Stimulated activated CD8-positive, alpha-beta memory T cell treated with anti-CD3 and anti-CD28 coated beads, Interleukin-12 subunit alpha, Interleukin-12 subunit beta, amount 100 ng/mL, for 24 hours (primary cell): ENCODE data around the gene RABIF.
A peak's percentile ranks its signal among the peaks of the same experiment; 100 is the strongest.

Experiments
- DNase-seq: peaks from one replicate; pipeline ENCODE4 v3.0.0-alpha.2; 2020; ENCODE audit errors: extremely low read depth

The RABIF gene

DNA sequence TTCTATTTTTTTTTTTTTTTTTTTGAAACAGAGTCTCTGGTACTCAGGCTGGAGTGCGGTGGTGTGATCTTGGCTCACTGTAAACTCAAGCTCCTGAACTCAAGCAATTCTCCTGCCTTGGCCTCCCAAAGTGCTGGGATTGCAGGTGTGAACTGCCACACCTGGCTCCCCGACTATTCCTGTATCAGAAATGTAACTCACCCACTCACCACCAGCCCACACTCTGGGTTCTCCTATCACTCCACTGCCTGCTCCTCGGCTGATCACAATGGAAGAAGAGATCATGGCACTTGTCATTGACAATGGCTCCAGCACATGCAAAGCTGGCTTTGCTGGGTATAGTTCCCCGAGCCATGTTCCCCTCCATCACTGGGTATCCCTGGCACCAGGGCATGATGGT is 15.9 kb downstream of the RABIF start:
- DNase-seq: no peak

DNA sequence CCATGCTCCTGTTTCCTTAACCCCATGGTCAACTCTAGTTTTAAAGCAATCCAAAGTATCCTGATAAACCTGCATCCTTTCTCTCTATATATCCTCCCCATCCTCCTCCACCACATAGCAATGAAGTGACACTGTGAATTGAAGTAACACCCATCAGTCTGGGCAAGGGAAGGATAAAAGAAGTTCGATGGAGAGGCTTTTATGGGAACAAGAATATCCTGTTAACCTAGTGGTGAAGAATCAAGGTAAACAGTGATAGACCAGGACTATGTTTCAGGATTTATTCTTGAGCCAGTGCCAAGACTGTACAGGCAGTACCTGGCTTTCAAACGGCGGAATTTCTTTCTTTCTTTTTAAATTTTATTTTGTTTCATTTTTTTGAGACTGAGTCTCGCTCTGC is 17.6 kb downstream of the RABIF start:
- DNase-seq: no peak

- DNase-seq: no peak
Observed at GRCh38 chr1:202862679-202863560, 26.0 kb downstream of the RABIF start.

GRCh38 chr1:202861420-202862132 is 27.4 kb downstream of the RABIF start:
- peak; percentile 3 for DNase-seq

- no peak for DNase-seq
Observed at GRCh38 chr1:202860744-202861419, 28.1 kb downstream of the RABIF start.

DNA sequence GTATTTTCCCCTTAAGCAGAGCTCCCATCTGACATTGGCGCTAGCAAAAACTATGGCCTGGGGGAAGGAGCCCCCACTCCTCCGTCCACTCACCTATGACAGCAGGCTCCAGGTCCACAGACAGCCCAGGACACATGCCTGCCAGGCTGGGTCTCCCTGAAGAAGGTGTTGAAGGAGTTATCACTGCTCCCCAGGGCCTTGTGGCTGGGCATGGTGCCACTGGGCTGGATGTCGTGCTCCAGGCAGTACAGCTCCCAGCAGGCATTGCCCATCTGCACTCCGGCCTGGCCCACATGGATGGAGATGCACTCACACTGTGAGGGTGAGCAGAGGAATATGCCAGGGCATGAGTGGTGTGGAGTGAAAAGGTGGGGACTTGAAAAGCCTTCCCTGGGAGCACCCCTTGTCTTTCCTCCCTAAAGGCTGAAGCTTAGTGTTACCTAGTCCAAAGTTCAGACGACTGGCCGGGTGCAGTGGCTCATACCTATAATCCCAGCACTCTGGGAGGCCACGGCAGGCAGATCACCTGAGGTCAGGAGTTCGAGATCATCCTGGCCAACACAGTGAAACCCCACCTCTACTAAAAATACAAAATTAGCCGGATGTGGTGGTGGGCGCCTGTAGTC is 30.0 kb downstream of the RABIF start:
- no peak for DNase-seq

GRCh38 chr1:202858331-202858730 is 30.6 kb downstream of the RABIF start:
- no peak for DNase-seq

- DNase-seq: no peak
Observed at GRCh38 chr1:202857136-202857610, 31.8 kb downstream of the RABIF start.

DNA sequence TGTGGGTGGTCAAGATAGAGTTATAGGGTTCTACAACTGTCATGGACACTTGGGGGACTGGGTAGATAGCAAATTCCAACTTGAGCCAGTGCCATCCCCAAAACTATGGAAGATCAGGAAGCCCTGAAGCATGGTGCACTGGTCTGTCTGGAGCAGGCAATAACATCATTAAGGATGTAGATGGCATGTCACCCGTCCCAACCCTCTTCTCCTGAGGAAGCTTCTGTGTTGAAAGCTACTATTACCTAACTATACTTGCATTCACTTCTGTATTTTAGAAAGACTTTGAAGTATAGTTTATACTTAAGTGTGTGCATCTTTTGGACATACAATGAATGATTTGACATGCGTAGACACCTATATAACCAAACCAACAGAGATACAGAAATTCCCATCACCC is 32.9 kb downstream of the RABIF start:
- no peak for DNase-seq

DNA sequence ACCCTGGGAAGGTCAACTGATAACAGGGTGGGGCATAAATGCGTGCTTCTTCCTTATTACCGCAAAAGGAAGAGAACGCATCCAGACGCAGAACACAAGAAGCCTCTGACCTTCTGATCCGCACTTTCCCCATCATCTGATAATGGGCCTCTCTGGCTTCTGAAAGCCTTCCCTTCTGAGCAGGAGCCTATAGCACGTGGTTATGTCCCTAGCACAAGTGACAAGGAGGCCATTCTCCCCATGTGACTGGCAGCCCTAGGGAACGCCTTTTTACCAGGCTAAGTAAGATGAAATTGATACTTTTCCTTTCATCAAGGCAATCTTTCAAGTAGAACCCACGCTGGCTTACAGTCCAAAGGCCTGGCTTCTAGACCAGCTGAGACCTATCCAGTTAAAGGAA is 34.2 kb downstream of the RABIF start:
- DNase-seq: no peak

DNA sequence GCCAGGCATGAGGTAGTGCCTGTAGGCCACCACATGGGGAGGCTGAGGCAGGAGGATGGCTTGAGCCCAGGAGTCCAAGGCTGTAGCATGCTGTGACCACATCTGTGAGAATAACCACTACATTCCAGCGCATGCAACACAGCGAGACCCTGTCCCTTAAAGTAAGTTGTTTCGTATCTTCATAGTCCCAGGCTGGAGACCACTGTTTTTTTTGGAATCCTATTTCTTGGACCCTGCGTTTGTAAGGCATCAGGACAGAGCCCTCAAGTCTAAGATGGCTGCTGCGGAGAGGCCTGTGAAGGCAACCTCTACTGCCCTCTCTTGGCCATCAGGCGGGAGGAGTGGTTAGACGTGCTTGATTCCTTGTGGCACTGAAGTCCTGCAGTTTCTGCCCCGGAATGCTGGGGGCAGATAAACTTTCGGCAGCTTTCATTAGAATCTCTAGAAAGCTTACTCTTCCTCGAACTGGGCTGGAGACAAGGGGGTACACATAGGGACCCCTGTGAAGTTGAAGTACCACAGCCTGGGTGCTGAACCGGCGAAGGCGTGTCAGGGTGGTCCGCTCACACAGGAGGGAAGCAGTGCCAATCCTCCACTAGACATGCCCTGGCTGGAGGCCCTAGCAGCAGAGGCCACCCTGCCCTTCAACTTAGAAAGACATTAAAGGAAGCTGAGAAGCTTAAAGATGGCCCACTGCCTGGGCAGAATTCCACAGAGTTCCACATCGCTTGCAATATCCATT is 36.6 kb downstream of the RABIF start:
- DNase-seq: no peak

DNA sequence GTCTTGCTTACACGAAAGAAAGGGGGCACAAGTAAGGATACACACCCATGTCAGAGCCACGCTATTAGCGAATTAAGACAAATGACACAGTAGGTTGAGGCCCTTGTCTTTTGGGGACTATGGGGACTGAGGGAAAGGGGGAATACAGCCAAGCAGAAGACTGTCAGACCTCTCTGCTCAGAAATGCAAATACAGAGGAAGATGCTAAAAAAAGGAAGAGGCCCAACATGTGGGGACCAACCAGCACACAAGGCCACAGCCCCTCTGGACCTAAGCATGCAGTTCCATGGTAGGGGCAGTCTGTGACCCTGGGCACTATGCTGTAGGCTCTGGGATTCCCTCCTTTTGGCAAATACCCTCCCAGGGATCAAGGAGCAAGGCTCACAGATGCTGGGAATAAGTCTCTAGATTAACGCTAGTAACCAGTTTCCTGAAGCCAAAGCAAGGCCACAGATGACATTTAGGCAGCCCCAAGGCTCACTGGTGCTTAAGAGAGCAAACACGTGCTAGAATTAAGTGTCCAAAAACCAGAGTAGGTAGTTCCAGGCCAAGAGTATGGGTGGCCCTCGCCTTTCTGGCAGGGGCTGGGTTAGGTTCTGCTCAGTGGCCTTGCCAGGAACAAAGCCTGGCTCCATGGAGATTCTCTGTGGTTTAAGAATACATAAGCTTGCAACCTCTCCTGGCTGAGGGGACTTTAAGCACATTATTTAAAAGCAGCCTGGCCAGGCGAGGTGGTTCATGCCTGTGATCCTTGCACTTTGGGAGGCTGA is 38.2 kb downstream of the RABIF start:
- DNase-seq: no peak

- no peak for DNase-seq
Observed at GRCh38 chr1:202848191-202848542, 40.8 kb downstream of the RABIF start.

- DNase-seq: no peak
Observed at GRCh38 chr1:202844935-202845334, 44.0 kb downstream of the RABIF start.

GRCh38 chr1:202844259-202844658 is 44.7 kb downstream of the RABIF start:
- DNase-seq: no peak

DNA sequence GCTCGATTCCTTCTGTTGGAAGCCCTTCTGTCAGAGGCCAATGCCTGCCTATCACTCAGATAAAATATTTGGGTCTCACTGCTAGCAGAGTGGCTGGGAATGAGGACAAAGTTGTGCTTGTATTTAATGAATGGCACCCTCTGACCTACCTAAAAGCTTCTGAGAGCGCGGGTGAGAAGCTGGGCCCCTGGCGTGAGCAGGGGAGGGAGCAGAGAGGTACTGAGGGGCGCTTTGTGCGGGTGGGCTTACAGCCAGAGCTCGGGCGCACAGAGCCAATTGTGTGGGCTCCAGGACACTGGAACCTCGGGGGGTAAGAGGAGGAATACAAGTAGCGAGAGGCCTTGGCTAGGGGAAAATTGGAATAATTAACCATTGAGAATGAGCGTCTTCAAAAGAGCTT is 45.9 kb downstream of the RABIF start:
- no peak for DNase-seq

GRCh38 chr1:202837746-202838262 is 51.1 kb downstream of the RABIF start:
- DNase-seq: no peak

- DNase-seq: no peak
Observed at GRCh38 chr1:202836623-202837403, 52.1 kb downstream of the RABIF start.

GRCh38 chr1:202835548-202836072 is 53.3 kb downstream of the RABIF start:
- DNase-seq: no peak
